Measurements from ENCODE around the gene PSD4. TPM values are rescaled to one million over a fixed set of nuclear protein-coding genes. Genes with fewer than 3 reads are reported as not detected.

PSD4 gene
- 38.8 and 79.1 TPM in 2 replicates for total RNA-seq (ENCODE audit: low replicate concordance)
- long read RNA-seq, partial matches to known transcripts = 0 of 2 reads
- long read RNA-seq, other reads (novel, unspliced or antisense) = 2 of 2 reads

DNA sequence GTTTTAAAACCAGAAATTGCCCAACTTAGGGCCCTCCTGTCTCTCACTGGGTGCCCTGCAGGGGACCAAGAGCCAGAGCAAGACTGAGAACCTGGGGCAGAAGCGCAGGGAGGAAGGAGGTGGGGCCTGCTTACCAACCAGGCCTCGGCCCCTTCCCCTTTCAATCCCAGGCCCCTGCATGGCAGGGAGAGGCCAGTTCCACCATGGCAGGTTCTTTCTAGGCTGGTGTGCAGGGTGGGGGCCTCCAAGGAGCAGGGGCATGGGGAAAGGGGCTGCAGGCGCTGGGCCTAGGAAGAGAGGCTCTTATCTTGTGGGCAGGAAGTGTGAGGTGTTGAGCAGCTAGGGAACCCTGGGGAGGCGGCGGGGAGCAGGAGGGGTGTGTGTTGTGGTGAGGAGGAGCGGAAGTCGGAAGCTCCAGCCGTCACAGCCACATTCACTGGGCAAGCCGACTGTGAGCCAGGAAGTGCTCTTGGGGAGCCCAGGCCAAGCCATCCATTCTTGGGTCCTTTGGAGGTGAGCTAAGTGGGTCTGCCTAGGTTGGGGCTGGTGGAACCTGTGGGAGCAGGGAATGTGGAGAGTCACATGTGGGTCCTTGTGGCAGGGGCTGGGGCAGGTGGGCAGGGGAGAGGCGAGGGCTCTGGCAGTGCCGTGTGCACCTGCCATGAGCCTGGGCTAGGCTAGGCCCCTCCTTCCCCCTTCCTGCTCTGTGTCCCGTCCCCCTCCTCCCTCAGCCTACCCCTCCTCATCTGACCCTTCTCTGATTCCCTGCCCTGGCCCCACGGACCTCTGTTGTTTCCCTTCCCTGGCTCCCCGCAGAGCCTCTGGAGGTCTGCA is at the start of gene PSD4:
PSD4 (plus strand) TSS at position 430 of the 834 bp plus-strand sequence. CDS start 8,486 bp downstream, outside the sequence.
- TF ChIP-seq, protein P1, sequence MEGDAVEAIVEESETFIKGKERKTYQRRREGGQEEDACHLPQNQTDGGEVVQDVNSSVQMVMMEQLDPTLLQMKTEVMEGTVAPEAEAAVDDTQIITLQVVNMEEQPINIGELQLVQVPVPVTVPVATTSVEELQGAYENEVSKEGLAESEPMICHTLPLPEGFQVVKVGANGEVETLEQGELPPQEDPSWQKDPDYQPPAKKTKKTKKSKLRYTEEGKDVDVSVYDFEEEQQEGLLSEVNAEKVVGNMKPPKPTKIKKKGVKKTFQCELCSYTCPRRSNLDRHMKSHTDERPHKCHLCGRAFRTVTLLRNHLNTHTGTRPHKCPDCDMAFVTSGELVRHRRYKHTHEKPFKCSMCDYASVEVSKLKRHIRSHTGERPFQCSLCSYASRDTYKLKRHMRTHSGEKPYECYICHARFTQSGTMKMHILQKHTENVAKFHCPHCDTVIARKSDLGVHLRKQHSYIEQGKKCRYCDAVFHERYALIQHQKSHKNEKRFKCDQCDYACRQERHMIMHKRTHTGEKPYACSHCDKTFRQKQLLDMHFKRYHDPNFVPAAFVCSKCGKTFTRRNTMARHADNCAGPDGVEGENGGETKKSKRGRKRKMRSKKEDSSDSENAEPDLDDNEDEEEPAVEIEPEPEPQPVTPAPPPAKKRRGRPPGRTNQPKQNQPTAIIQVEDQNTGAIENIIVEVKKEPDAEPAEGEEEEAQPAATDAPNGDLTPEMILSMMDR (conservative IDR thresholded peaks at IDR 0.05) = no peak
- no peak for DNase-seq (ENCODE audit: extremely low spot score, unreplicated experiment)
- Mint-ChIP-seq H3K27ac (peak within 1 kb of the TSS; percentile 15), H3K4me3 (no peak within 1 kb of the TSS), H3K36me3 (peaks cover 4% of the 10 kb centered on the region), H3K4me1 (ENCODE audit: unreplicated experiment) (peaks cover 12% of the 10 kb centered on the region), H3K9me3 (no peaks in the 10 kb centered on the region), H3K27me3 (no peaks in the 10 kb centered on the region)

- no peaks in the 10 kb centered on the region for H3K9me3 Mint-ChIP-seq
- no peak overlapping the region for H3K4me3 Mint-ChIP-seq
- H3K36me3 Mint-ChIP-seq = no peaks in the 10 kb centered on the region
- peaks cover 29% of the 10 kb centered on the region for H3K27me3 Mint-ChIP-seq
- TF ChIP-seq, protein P1 (conservative IDR thresholded peaks at IDR 0.05) = no peak
- no peaks in the 10 kb centered on the region for H3K4me1 Mint-ChIP-seq (ENCODE audit: unreplicated experiment)
- no peak for DNase-seq (ENCODE audit: extremely low spot score, unreplicated experiment)
- H3K27ac Mint-ChIP-seq = no peak overlapping the region
These were observed 49.4 kb upstream of the PSD4 start for GRCh38 chr2:113124181-113124961.

DNA sequence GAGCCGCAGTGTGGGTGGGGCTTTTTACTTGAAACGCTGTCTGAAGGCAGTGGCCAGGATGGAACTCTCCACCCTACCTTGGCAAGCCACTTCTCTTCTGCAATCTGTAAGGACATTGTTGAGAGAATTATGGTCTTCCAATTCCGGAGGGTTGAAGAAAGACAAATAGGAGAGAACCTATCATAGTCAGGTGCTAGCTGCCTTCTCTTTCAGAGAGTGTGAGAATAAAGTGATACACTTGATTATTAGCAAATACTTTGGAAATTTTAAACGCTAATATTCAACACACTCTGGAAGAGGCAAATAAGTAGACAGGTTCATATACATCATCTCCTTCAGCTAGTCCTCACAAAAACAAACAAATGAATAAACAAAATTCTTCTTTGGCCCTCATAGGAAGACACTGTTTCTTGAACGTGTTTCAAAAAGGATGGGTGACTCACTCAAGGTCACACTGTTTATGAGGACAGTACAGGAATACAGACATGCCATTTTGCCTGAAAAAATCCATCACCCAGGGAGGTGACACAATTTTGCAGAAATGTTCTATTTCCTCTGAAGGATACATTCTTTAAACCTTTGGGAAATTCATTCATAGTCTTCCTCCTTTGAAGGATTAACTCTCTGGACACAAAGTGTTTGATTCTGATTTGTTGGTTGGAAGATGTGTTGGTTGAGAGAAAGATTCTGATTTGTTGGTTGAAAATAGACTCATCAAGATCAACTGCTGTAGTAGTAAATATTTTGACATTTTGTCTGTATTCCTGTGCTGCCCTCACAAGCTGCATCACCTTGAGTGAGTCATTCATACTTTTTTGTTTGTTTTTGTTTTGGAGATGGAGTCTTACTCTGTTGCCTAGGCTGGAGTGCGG is 48.6 kb upstream of the PSD4 start:
- no peak overlapping the region for H3K27ac Mint-ChIP-seq
- no peaks in the 10 kb centered on the region for H3K9me3 Mint-ChIP-seq
- no peaks in the 10 kb centered on the region for H3K36me3 Mint-ChIP-seq
- no peak overlapping the region for H3K4me3 Mint-ChIP-seq
- no peak for DNase-seq (ENCODE audit: extremely low spot score, unreplicated experiment)
- no peaks in the 10 kb centered on the region for H3K4me1 Mint-ChIP-seq (ENCODE audit: unreplicated experiment)
- TF ChIP-seq, protein P1 (conservative IDR thresholded peaks at IDR 0.05) = no peak
- peaks cover 23% of the 10 kb centered on the region for H3K27me3 Mint-ChIP-seq

DNA sequence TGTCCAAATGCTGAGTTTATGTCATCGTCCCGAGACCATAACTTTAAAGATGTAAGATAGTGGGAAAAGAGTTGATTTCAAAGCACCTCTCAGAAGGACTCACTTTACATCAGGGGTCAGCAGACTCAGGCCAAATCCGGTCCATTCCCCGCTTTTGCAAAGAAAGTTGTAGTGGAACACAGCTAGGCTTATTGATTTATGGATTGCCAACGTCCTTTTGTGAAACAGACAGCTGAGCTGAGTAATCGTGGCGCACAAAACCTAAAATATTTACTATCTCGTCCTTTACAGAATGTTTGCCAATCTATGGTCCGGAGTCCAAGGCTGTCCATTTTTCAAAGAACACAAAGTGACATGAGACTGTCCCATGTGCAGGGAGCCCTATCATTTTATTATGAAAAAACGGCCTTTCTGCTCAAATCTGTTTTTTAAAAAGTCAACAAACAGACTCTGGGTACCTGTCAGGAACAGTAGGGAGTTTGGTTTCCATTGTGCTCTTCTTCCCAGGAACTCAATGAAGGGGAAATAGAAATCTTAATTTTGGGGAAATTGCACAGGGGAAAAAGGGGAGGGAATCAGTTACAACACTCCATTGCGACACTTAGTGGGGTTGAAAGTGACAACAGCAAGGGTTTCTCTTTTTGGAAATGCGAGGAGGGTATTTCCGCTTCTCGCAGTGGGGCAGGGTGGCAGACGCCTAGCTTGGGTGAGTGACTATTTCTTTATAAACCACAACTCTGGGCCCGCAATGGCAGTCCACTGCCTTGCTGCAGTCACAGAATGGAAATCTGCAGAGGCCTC is 46.7 kb upstream of the PSD4 start, which contains the start of gene IL1RN:
IL1RN (plus strand) TSS at position 754 of the 801 bp plus-strand sequence; CDS start at position 781, 27 bp downstream.
- Mint-ChIP-seq H3K27ac (no peak within 1 kb of the TSS), H3K4me3 (no peak within 1 kb of the TSS), H3K27me3 (peaks cover 11% of the 10 kb centered on the region), H3K4me1 (ENCODE audit: unreplicated experiment) (no peaks in the 10 kb centered on the region), H3K36me3 (no peaks in the 10 kb centered on the region), H3K9me3 (no peaks in the 10 kb centered on the region)
- TF ChIP-seq, protein P1 (conservative IDR thresholded peaks at IDR 0.05) = no peak
- no peak for DNase-seq (ENCODE audit: extremely low spot score, unreplicated experiment)

Data from type B pancreatic cell (in vitro differentiated cells).